GM12872 (cell line): ENCODE results near the gene MYL7.

Experiments used
- TF ChIP-seq, protein P1 (sequence below): IDR thresholded peaks from 3 replicates; pipeline ENCODE4 v1.5.1; 2011; ENCODE audit warnings: low read depth, mild to moderate bottlenecking, low read length, moderate library complexity; ENCODE audit not compliant: insufficient read depth

The MYL7 gene

DNA sequence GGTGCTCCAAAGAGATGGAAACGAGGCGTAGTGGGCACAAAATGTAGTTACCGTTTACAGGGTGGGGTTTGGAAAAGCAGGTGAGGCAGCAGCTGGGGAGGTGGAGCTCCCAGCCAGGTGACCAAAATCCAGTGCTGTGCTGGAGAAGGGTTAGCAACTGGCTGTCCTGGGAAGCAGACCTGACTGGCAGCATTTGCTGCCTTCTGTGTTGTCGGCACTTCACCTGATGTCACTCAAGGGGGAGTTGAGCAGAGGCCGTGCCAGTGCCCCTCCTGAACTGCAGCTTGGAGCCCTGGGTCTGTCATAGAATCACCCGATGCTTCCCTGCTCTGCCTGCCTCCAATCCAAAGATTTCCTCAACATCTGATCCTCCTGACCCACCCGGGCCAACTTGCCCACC, 35.4 kb upstream of the MYL7 start:
- TF ChIP-seq, protein P1, sequence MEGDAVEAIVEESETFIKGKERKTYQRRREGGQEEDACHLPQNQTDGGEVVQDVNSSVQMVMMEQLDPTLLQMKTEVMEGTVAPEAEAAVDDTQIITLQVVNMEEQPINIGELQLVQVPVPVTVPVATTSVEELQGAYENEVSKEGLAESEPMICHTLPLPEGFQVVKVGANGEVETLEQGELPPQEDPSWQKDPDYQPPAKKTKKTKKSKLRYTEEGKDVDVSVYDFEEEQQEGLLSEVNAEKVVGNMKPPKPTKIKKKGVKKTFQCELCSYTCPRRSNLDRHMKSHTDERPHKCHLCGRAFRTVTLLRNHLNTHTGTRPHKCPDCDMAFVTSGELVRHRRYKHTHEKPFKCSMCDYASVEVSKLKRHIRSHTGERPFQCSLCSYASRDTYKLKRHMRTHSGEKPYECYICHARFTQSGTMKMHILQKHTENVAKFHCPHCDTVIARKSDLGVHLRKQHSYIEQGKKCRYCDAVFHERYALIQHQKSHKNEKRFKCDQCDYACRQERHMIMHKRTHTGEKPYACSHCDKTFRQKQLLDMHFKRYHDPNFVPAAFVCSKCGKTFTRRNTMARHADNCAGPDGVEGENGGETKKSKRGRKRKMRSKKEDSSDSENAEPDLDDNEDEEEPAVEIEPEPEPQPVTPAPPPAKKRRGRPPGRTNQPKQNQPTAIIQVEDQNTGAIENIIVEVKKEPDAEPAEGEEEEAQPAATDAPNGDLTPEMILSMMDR, result no peak

DNA sequence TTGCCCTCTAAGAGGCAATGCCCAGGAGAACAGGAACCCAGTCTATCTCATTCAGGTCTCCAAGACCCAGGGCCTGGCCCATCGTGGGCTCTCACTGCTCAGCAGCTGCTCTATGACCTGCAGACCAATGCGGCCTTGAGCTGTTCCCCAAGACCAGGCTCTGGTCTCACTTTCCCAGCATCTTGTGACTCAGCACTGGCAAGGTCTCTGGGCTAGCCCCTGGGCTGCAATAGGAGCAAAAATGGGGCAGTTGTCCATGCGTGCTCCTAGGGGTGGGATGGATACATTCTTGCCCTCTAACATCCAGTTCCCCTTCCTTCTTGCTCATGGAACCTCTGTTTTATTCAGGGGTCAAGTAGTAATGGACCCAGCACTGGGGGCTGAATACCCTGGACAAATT, 34.6 kb upstream of the MYL7 start:
- TF ChIP-seq, protein P1, result no peak

DNA sequence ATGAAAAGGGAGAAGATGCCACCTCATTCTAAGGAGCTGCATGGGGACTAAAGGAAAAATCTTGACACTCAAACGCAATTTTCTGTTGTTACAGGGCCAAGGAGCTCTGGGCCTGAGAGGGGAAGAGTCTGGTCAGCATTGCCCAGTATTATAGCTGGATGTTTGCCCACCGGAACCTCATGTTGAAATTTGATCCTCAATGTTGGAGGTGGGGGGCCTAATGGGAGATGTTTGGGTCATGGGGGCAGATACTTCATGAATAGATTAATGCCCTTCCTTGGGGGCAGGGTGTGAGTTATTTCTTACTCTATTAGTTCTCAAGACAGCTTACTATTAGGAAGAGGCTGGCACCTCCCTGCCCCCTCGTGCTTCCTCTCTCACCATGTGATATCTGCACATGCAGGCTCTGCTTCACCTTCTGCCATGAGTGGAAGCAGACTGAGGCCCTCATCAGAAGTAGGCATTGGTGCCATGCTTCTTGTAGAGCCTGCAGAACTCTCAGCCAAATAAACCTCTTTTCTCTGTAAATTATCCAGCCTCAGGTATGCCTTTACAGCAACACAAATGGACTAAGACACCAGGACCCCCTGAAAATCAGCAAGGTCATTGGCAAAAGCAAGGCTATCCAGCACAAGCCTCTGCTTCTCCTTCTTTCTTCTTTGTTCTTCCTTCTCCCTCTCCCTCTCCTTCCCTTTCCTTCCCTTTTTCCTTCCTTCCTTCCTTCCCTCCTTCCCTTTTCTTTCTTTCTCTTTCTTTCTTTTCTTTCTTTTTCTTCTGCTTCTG, 33.0 kb upstream of the MYL7 start:
- TF ChIP-seq, protein P1, result no peak

DNA sequence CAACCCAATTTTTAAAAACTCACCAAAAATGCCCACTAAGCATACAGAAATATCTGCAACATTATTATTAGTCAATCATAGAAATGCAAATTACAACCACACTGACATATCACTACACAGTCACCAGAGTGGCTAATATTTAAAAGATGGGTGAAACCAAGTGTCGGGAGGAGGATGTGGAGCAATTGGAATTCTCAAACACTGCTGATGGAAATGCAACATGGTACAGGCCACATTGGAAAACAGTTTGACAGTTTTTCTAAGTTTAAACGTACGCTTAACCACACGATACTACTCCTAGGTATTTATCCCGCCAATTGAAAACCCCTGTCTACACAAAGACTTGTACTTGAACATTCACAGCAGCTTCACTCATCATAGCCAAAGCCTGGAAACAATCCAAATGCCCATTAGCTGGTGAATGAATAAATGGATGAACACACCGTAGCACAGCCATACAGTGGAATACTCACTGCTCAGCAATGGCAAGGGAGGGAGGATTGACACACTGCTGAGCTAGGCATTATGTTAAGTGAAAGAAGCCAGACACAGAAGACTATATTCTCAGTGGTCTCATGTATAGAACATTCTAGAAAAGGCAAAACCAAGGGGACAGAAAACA, 31.8 kb upstream of the MYL7 start:
- TF ChIP-seq, protein P1, result no peak

DNA sequence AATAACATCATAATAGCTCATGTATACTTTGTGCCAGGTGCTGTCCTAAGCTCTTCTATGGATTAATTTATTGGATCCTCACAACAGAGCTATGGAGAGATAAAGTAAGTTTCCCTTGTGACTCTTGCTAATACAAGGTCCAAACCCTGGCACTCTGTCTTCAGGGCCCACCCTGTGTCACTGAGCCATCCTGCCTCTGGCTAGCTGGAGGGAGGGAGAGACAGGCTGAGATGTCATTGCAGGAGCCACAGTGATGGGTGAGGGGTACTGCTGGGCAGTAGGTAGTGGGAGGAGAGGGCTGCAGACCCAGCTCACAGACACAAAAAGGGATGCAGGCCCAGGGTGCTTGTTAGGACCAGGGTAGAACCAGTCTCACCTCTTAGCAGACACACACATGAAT, 31.2 kb upstream of the MYL7 start:
- TF ChIP-seq, protein P1, result no peak

DNA sequence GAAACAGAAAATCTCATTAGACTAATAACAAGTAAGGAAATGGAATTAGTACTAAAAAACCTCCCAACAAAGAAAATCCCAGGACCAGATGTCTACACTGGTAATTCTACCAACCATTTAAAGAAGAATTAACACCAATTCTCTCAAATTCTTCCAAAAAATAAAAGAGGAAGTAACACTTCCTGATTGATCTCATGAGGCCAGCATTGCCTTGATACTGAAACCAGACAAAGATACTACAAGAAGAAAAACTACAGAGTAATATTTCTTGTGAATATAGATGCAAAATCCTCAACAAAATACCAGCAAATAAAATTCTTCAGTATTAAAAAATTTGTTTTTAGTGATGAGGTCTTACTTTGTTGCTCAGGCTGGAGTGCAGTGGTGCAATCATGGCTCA, 26.8 kb upstream of the MYL7 start:
- TF ChIP-seq, protein P1, result no peak

DNA sequence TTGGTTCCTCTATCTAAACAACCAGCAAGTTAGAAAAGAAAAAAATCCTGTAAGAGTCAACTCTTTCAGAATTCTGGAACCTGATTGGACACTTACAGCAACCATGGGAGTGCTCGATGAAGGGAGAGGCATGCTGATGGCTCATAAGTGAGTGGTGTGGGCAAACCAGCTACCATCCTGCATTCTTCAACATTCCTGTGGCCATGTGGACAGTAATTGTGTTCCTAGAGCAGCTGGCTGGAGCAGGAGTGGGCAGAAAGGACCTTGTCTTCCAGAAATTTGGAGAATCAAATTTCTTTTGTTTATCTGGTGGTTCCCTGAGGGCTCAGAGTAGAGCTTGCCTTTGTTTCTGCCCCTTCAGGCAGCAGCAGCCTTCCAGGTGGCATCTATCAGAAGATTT, 22.5 kb upstream of the MYL7 start:
- TF ChIP-seq, protein P1, result no peak
